ENCODE data around the gene TMEM132D.

- TF ChIP-seq CTCF (IDR thresholded peaks at IDR 0.05; ENCODE audit: poor library complexity) (no peak), EZH2 (IDR thresholded peaks at IDR 0.05; ENCODE audit: borderline replicate concordance) (no peak)
Measured at GRCh38 chr12:129847063-129847462, 56.8 kb downstream of the TMEM132D start.
